ENCODE results near the gene GCSH. TPM values are rescaled to one million over a fixed set of nuclear protein-coding genes. Genes with fewer than 3 reads are reported as not detected.

Gene GCSH
- total and polyA plus RNA-seq, 2 of the 13 experiments (the other 11 are each of a cell fraction or from before 2014, with no cell fraction given): 35.9 to 103 TPM

DNA sequence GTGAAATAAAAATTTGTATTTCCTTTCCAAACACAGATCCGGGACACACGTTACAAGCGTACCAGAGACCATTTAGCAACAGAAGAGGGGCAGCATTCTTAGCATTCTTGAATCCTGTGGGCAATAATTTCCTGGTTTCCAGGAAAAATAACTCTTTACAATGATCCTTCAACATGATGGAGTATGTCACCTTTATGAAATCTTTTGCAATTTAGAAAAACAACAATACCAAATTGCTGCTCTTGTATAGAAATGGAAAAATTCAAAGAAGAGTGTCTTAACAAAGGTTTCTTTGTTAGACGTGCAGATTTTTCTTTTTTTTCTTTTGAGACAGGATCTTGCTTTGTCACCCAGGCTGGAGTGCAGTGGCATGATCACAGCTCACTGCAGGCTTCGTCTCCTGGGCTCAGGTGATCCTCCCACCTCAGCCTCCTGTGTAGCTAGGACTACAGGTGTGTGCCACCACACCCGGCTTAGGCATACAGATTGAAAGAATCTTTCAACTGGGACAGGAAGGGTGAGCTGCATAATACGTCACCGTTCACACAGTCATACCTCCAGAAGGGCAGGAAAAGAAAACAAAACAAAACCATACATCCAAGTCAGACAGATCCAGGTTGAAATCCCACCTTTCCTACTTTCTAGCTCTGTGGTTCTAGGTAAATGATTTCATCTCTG lies 10.8 kb upstream of the GCSH start (continued):
- TF ChIP-seq, protein P1, sequence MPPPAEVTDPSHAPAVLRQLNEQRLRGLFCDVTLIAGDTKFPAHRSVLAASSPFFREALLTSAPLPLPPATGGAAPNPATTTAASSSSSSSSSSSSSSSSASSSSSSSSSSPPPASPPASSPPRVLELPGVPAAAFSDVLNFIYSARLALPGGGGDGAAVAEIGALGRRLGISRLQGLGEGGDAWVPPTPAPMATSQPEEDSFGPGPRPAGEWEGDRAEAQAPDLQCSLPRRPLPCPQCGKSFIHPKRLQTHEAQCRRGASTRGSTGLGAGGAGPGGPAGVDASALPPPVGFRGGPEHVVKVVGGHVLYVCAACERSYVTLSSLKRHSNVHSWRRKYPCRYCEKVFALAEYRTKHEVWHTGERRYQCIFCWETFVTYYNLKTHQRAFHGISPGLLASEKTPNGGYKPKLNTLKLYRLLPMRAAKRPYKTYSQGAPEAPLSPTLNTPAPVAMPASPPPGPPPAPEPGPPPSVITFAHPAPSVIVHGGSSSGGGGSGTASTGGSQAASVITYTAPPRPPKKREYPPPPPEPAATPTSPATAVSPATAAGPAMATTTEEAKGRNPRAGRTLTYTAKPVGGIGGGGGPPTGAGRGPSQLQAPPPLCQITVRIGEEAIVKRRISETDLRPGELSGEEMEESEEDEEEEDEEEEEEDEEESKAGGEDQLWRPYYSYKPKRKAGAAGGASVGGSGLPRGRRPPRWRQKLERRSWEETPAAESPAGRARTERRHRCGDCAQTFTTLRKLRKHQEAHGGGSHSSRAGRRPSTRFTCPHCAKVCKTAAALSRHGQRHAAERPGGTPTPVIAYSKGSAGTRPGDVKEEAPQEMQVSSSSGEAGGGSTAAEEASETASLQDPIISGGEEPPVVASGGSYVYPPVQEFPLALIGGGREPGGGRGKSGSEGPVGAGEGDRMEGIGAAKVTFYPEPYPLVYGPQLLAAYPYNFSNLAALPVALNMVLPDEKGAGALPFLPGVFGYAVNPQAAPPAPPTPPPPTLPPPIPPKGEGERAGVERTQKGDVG (CRISPR knock-in tag; IDR thresholded peaks at IDR 0.05; ENCODE audit: borderline replicate concordance): no peak
- TF ChIP-seq ZNF510 (CRISPR knock-in tag; IDR thresholded peaks at IDR 0.05; ENCODE audit: low read depth): no peak
- no peak for TF ChIP-seq RFX1 (IDR thresholded peaks at IDR 0.05)
- 0 out of 2 replicates have a peak, but pooled peaks have one; percentile 31 for TF ChIP-seq ZNF232 (CRISPR knock-in tag; IDR thresholded peaks at IDR 0.05; ENCODE audit: borderline replicate concordance)
- TF ChIP-seq, protein P2, sequence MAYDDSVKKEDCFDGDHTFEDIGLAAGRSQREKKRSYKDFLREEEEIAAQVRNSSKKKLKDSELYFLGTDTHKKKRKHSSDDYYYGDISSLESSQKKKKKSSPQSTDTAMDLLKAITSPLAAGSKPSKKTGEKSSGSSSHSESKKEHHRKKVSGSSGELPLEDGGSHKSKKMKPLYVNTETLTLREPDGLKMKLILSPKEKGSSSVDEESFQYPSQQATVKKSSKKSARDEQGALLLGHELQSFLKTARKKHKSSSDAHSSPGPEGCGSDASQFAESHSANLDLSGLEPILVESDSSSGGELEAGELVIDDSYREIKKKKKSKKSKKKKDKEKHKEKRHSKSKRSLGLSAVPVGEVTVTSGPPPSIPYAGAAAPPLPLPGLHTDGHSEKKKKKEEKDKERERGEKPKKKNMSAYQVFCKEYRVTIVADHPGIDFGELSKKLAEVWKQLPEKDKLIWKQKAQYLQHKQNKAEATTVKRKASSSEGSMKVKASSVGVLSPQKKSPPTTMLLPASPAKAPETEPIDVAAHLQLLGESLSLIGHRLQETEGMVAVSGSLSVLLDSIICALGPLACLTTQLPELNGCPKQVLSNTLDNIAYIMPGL (CRISPR knock-in tag; IDR thresholded peaks at IDR 0.05; ENCODE audit: borderline replicate concordance in 1 of 2, low read depth in 1 of 2): no peak
- no peak for TF ChIP-seq ZNF274 (CRISPR knock-in tag; IDR thresholded peaks at IDR 0.05)
- no peak for TF ChIP-seq ZFP1 (CRISPR knock-in tag; IDR thresholded peaks at IDR 0.05)
- no peak for TF ChIP-seq ZNF451 (CRISPR knock-in tag; IDR thresholded peaks at IDR 0.05)
- peak; percentile 36; the same call in 1 of the 2 replicates for TF ChIP-seq SAP130 (CRISPR knock-in tag; IDR thresholded peaks at IDR 0.05; ENCODE audit: low read depth)
- TF ChIP-seq ZNF124 (CRISPR knock-in tag; IDR thresholded peaks at IDR 0.05): no peak
- no peak for TF ChIP-seq ARNT2 (CRISPR knock-in tag; IDR thresholded peaks at IDR 0.05; ENCODE audit: low read depth)
- TF ChIP-seq, protein P3, sequence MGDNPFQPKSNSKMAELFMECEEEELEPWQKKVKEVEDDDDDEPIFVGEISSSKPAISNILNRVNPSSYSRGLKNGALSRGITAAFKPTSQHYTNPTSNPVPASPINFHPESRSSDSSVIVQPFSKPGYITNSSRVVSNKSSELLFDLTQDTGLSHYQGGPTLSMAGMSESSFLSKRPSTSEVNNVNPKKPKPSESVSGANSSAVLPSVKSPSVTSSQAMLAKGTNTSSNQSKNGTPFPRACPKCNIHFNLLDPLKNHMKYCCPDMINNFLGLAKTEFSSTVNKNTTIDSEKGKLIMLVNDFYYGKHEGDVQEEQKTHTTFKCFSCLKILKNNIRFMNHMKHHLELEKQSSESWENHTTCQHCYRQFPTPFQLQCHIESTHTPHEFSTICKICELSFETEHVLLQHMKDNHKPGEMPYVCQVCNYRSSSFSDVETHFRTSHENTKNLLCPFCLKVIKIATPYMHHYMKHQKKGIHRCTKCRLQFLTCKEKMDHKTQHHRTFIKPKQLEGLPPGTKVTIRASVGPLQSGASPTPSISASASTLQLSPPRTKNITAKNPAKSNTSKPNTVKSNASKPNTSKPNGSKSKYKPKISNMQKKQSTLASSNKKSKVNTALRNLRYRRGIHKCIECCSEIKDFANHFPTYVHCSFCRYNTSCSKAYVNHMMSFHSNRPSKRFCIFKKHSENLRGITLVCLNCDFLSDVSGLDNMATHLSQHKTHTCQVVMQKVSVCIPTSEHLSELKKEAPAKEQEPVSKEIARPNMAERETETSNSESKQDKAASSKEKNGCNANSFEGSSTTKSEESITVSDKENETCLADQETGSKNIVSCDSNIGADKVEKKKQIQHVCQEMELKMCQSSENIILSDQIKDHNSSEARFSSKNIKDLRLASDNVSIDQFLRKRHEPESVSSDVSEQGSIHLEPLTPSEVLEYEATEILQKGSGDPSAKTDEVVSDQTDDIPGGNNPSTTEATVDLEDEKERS (CRISPR knock-in tag; IDR thresholded peaks at IDR 0.05): 0 out of 2 replicates have a peak, but pooled peaks have one; percentile 52
- no peak for TF ChIP-seq ZBTB7A (CRISPR knock-in tag; IDR thresholded peaks at IDR 0.05)
- no peak for TF ChIP-seq ZBTB33 (CRISPR knock-in tag; IDR thresholded peaks at IDR 0.05)
- TF ChIP-seq PPARG (CRISPR knock-in tag; conservative IDR thresholded peaks at IDR 0.05): no peak
- peak; percentile 99 for TF ChIP-seq ZNF460 (CRISPR knock-in tag; IDR thresholded peaks at IDR 0.05; ENCODE audit: borderline replicate concordance)
- TF ChIP-seq FOXA3 (CRISPR knock-in tag; IDR thresholded peaks at IDR 0.05): no peak
